Fibroblast of villous mesenchyme (primary cell): ENCODE results near the gene DISP2. TPM values are rescaled to one million over a fixed set of nuclear protein-coding genes. Genes with fewer than 3 reads are reported as not detected.

Source experiments
- DNase-seq: peaks from one replicate; pipeline ENCODE4 v3.0.0-alpha.2; 2010; ENCODE audit warnings: low read depth
- H3K4me3 ChIP-seq: 2 replicates; pipeline ENCODE4 v1.5.1; 2011; ENCODE audit warnings: low read depth, mild to moderate bottlenecking, low read length
- CTCF ChIP-seq: IDR thresholded peaks from 2 replicates; pipeline ENCODE4 v1.5.1; 2012; ENCODE audit warnings: low read depth, mild to moderate bottlenecking, low read length; ENCODE audit not compliant: insufficient read depth
- total RNA-seq: library from RNA; depleted of rRNA; stranded (reverse); fragments of >200 nt; gene quantifications from 2 replicates; pipeline ENCODE4 v1.2.3, GENCODE V29; 2012

DISP2 gene
- total RNA-seq, result under 0.01 TPM in 2 replicates

DNA sequence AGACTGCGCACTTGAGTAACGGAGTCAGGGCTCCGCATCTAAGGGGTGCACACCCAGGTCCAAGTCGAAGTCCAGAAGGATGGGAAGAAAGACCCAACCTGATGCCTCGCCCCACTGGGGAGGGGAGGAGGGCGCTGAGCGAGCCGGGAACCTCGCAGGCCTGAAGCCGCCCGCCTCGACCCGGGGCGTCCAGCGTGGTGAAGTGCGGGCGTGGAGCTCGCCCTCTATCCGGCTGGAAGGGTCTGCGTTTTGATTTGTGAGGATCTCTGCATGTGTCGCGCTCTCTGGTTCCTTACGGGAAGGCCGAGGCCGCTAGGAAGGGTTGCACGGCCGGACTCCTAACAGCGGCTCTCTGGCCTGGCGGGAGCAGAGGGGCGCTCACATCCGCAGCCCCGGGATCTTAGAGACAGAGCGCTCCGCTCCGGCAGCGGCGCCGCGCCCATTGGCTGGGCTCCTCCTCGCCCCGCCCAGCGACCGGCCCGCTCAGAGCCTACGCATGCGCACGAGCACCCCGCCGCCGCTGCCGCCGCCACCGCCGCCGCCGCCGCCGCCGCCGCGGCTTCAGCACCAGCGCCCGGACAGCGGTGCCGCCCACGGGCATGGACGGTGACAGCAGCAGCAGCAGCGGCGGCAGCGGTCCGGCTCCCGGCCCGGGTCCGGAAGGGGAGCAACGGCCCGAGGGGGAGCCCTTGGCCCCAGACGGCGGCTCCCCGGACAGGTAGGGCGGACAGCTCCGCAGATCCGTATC lies at the start of gene DISP2:
TSS of gene DISP2 (plus strand) at position 497 of the 748 bp plus-strand sequence. CDS start at position 600, 103 bp downstream.
- H3K4me3 ChIP-seq, result peak within 1 kb of the TSS; percentile 63
- TF ChIP-seq CTCF, result no peak
- peak; percentile 80 for DNase-seq

DNA sequence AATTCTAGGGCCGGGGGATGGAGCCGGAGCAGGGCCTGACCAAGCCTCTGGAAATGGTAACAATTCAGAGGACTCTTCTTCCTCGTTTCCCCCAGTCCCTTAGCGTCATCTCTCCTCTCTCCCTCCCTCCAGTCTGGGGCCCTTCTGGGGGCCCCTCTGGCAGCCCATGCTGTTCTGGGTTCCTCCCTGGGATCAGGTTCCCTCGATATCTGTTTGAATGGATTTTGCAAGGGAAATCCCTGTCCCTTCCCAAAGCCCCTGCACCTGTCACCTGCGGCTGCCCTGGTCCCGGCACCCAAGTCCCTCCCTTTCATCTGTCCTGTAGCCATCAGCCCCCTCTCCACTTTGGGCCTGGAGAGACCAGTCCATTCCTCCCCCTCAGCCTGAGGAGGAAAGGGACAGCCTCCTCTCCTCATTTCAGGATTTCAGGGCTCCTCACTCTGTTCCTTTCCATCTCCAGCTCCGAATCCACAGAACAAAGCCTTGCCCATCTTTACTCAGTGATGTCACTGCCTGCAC lies 48.6 kb upstream of the DISP2 start:
- no peak overlapping the region for H3K4me3 ChIP-seq
- TF ChIP-seq CTCF, result no peak
- DNase-seq, result no peak

GRCh38 chr15:40310001-40310959 lies 47.7 kb upstream of the DISP2 start:
- TF ChIP-seq CTCF, result peak; percentile 77
- DNase-seq, result peak; percentile 61
- H3K4me3 ChIP-seq, result no peak overlapping the region

- TF ChIP-seq CTCF, result no peak
- DNase-seq, result no peak
- no peak overlapping the region for H3K4me3 ChIP-seq
Observed at GRCh38 chr15:40310993-40311392, 47.0 kb upstream of the DISP2 start.

DNA sequence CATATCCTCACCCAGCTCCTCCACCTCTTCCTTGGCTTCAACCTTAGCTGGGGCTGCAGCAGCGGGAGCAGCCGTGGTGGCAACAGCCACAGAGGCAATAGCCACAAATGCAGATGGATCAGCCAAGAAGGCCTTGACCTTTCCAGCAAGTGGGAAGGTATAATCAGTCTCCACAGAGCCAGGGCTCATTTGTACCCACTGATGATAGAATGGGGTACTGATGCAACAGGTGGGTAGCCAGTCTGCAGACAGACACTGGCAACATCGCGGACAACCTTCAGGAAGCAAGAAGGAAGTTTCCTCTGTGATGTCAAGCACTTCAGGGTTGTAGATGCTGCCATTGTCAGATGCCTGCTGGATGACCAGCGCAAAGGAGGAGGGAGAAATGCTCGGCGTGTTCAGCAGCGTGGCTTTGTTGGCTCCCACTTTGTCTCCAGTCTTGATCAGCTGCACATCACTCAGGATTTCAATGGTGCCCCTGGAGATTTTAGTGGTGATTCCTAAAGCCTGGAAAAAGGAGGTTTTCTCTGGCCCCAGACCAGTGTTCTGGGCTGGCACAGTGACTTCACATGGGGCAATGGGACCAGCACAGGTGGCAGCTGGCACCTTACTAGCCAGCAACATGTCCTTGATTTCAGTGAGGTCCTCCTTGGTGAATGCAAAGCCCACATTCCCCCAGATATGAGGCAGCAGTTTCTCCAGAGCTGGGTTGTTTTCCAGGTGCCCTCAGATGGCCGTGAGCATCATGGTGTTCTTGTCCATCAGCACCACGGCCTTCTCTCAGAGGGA lies 45.5 kb upstream of the DISP2 start:
- no peak for TF ChIP-seq CTCF

DNA sequence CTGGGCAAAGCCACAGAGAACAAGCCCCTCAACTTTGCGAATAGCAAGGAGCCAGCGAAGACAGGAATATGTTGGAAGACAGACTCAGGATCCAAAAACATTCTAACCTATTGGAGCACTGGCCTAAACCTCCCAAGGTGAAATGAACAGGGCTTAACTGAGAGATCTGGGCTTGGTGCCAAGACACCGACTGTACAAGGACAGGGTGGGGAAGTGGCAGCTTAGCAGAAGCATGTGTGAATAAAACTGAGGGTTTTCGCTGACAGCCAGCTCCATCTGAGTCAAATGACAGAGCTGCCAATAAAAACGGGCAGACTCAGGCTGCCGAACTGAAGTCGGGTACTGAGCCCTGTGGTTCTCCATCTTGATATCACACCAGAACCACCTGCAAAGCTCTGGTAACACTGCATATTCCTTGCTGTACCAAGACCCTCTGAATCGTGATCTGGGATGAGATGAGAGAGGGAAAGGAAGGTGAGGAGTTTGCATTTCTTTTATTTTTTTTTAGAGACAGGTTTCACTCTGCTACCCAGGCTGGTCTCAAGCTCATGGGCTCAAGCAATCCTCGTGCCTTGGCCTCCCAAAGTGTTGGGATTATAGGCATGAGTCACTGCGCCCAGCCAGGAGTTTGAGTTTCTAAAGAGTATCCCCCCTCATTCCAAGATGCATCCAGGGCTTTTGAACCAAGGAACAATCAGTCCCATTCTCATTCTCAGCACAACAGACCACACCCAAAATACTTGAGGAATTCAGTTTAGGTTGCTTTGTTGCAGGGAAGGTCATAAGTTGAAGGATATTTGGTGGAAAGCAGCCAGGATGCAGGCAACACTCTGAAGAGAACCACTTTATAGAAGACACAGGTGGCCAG lies 44.3 kb upstream of the DISP2 start:
- DNase-seq, result no peak
- no peak overlapping the region for H3K4me3 ChIP-seq
- TF ChIP-seq CTCF, result no peak

More for the DNA sequence above, 45.5 kb upstream of the DISP2 start:
- DNase-seq, result no peak
- no peak overlapping the region for H3K4me3 ChIP-seq
